GM13976 (cell line): ENCODE measurements around the gene KLHL26.
"Not testable (repeated sequence)": the region's sequence is repeated elsewhere in the genome, so short reads cannot be mapped to it uniquely, and the experiment has no call there.

Experiments used
- DNase-seq: peaks from one replicate; pipeline ENCODE4 v3.0.0; 2012; ENCODE audit warnings: low spot score
- CTCF ChIP-seq: IDR thresholded peaks from 2 replicates; pipeline ENCODE4 v1.5.1; 2012; ENCODE audit warnings: borderline replicate concordance, mild to moderate bottlenecking; ENCODE audit not compliant: insufficient read depth; ENCODE audit errors: extremely low read depth, missing control alignments, control extremely low read depth
- in situ Hi-C: fragments of 300-500 bp; cut with MboI; formaldehyde crosslinking; loops from one replicate; pipeline ENCODE4 v1.12.0; 2022; ENCODE audit warnings: low sequenced_read_pairs, mixed read lengths, inconsistent platforms; ENCODE audit not compliant: unreplicated experiment

Gene KLHL26

DNA sequence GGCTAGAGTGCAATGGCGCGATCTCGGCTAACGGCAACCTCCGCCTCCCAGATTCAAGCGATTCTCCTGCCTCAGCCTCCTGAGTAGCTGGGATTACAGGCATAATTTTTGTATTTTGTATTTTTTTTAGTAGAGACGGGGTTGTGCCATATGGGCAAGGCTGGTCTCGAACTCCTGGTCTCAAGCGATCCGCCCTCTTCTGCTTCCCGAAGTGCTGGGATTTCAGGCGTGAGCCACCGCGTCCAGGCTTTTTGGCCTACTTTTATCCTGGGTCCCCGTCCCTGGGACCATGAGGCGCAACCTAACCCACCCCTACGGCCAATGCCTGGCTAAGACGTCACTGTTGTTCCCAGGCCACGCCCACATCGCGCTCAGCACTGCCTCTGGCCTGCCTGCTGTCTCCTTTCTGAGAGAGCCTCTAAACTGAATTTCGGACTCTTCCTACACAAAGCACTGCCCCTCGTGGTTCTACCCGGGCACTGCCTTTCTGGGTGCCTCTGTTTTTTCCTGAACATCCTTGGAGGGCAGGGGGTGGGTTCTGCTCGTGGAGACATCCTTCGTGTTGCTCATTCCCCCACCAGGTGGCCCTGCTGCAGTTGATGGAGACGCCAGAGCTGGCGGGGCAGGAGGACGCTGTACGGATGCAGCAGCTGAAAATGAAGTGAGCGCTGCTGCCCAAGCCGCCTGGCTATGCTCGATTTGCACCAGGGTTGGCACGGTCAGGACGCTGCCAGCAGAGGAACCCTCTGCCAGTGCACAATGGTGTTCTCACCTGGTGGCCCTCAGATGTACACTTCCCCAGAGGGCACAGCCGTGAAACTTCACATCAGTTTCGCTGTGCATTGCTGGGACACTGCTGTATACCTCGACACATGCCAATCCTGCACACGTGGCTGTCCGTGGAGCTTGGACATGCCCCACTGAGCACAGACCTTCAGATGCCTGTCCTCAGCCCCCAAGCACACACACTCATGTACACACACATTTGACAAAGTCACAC lies 46.3 kb upstream of the KLHL26 start:
- peak; percentile 50 for DNase-seq
- no peak for TF ChIP-seq CTCF
- in situ Hi-C loops, result no loop called here

GRCh38 chr19:18591735-18592385 lies 45.0 kb upstream of the KLHL26 start:
- in situ Hi-C loops, result no loop called here
- DNase-seq, result no peak

GRCh38 chr19:18592732-18593131 lies 44.1 kb upstream of the KLHL26 start:
- in situ Hi-C loops, DNase-seq: not testable (repeated sequence)

More at GRCh38 chr19:18591735-18592385, 45.0 kb upstream of the KLHL26 start:
- TF ChIP-seq CTCF, result no peak

- in situ Hi-C loops, result no loop called here
- no peak for TF ChIP-seq CTCF
- DNase-seq, result peak; percentile 51
Measured at GRCh38 chr19:18593367-18594095, 43.3 kb upstream of the KLHL26 start.

DNA sequence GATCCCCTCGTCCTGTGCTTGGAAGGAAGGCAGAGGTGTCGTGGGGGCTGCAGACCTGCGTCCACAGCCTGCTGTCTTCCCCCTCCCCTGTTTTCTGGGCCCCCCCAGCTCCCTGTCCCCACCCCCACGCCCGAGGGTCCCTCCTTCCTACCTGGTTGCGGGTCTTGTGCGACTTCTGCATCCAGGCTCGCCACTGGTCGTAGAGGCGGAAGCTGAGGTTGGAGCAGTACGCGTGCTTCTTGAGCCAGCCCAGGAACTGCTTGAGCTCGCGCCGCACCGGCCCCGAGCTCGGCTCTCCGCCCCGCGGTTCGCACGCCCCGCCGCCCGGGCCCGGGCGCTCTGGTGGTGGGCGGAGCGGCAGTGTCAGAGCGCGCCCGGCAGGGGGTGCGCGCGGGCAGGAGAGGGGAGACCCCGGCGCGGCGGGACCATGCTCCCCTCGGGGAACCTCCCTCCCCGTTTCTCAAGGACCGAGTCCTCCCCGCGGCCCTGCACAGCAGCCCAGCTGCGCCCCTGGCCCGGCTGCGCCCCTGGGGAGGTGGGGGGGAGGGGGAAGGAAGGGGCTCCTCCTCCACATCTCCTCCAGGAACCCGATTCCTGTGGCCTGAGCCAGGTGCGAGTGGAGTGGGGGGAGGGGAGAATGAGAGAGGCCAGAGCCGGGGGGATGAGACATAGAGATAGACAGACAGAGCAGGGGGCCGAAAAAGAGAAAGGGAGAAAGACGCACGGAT lies 42.6 kb upstream of the KLHL26 start:
- peak; percentile 95 for DNase-seq
- in situ Hi-C loops, result no loop called here
- peak; percentile 89 for TF ChIP-seq CTCF

DNA sequence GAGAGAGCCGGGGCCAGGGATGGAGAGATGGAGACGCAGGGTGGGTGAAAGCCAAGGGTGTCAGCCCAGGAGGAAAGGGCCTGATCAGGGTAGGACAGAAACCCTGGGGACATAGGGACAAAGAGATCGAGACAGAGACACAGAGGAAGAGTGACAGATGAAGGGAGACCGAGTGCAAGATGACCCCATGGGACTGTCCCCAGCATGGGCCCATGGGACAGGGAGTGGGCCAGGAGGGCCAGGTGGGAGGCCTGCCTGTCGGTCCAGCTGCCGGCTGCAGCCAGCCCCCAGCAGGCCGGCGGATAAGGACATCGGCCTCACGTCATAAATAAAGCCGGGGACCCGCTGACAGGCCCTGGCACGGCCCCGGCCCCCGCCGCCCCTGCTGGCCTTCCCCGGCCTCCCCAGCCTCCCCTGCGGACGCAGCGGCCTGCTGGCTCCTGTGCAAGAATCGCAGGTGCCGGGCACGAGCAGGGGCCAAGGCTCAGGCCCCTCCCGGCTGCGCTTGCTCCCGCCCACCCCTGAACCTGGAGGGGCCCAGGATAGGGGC lies 41.9 kb upstream of the KLHL26 start:
- no peak for TF ChIP-seq CTCF
- in situ Hi-C loops, result no loop called here
- peak; percentile 64 for DNase-seq
